Measurements from ENCODE around the gene PRCC.

Gene PRCC

DNA sequence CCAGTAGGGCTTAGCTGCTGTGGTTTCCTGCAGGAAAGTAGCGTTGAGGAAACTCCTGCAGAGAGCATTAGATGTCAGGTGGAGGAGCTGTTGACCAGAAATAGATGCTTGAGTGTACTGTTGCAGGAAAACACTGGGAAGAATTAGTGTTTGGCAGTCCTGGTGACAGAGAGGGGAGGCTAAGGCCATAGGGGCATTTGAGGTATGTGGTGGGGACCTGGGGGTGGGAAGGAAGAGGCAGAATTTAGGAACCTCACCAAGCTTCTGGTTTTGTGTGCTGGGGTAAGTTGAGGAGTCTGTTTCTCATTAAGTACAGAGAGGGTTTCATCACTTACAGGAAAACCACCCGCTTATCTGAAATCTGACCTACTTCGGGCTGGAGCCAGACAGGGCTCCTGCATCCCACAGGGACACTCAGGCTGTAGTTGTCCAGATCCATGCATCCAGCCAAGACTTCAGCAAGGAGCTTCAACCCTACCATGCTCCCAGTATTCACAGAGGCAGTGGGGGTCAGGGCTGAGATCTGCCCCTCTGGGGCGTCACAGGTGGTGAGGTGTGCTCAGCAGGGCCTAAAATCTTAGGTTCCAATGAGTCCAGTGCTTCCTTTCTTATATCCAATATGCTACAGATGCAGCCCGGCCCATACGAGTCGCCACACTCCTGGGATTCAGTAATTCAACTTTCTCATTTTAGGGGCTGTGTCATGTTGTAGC, 34.2 kb downstream of the PRCC start:
- DNase-seq, result no peak

DNA sequence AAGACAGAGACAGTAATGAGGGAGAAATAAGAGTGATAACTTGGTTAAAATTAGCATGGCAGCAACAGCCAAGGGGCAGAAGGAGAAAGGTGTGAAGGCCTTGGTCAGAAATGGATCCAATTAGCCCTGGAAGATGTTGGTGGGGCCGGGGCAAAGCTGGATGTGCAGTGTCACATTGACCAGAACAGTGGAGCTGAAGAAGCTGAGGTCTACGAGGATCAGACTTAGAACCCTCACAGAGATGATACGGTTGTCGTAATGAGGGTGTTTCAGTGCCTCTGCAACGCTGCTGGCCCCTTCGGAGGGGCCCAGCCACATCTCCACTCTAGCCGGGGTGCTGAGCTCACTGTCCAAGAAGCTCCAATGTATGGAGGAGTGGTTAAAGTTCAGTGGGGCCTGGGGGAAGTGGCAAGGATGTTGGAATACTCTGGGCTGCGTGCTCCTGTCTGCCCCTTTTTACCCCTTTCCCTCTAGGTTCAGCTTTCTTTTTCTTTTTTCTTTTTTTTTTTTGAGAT, 35.1 kb downstream of the PRCC start:
- DNase-seq, result no peak

DNA sequence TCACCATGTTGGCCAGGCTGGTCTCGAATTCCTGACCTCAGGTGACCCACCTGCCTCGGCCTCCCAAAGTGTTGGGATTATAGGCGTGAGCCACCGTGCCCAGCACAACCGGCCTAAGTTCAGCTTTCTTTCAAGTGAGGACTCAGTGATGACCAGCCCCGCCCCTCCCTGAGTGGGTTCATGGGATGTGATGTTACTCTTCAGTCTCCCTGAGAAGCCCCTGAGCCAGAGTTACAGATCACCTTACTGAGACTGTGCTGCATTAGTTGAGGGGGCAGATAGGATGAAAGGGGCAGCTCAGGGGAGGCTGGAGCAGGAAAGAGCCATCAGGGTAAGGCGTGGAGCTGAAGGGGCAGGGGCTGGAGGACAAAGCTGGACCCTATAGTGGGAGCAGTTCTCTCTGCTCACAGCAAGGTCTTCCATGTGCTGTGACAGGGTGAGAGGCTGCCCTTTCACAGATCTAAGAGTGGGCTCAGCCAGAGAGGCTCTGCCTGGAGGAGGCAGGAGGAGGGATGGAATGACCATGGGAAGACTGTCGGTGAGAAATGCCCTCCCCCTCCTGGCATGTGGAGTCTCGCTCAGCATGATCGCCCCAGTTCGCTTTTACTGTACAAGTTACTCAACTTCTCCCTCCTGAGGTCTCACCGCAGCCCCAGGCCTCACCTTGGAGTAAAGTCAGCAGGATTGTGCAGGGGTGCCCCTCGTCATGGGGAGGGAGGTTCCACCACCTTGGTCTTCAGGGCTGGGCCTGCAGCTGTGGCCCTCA, 35.9 kb downstream of the PRCC start:
- DNase-seq, result no peak

DNA sequence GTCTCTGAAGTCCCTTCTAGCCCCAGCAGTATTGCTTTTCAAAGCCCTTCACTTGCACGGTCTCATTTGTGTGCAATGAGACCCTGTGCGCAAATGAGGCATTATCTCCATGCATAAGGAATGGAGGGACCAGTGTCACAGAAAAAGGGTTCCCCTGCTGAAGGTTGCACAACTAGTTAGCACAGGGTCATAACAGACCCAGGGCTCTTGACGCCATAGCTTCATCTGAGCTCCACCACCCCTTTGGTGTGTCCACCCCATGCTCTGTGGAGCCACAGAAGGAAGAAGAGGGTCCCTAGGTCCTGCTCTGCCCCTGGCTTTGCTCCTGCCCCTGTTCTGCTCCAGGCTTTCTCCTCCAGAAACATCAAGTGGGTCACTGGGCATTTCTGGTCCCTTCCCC, 36.7 kb downstream of the PRCC start:
- DNase-seq, result no peak

DNA sequence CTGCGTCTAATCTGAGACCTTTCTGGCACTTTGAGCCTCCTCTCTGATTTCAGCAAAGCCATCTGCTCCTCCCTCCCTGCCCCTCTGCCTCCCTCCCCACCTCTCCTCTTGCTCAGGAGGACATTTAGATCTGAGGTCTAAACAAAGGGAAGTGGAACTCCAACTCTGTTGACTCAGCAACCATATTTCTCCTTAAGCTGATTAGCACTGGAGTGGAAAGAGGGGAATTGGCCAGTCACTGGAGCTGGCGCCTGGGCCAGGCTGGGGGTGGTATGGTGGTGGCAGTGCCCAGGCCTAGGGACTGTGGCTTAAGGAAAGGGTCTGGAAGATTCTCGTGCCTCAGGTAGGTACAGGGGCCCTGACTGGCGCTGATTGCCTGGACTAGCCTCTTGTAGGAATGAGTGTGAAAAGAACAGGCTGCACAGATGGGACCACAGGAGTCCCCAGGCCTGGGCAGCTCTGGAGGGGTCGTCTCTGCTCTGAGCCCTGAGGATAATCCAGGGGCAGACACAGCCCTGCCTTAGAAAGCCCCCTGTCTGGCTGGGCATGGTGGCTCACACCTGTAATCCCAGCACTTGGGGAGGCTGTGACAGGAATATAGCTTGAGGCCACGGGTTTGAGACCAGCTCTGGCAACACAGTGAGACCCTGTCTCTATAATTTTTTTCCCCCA, 37.4 kb downstream of the PRCC start:
- DNase-seq, result peak; percentile 33 to 85

DNA sequence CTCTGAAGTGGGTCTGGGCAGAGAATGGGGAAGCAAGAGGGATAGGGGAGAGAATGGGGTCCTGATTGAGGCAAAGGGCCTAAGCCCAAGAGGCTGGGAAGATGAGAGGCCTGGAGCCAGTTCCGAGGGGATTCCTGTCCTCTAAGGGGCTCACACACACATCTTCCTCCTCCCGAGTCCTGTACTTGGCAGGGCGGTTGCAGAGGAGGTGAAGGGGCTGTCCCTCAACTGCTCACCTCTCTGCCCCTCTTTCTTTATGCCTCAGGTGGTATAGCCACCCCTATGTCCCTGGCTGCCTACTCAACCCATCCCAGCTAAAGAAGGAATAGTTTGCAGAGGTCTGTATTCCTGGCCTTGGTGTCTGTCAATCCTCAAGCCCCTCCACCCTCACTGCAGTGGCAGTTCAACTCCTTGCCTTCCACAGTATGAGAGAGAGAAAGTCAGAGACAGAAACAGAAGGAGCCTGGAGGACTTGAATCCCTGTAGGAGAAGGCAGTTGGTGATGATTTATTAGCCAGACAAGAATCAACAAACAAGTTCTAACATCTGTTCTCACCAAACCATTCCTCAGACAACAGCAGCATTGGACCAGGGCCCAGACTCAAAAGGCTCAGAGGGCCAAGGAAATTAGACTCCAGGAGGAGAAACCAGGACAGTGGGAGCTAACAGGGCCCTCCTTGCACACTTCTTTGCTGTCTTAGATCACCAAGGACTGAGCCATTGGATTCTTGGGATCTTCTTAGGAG, 38.6 kb downstream of the PRCC start:
- peak; percentile 39 to 94 for DNase-seq

DNA sequence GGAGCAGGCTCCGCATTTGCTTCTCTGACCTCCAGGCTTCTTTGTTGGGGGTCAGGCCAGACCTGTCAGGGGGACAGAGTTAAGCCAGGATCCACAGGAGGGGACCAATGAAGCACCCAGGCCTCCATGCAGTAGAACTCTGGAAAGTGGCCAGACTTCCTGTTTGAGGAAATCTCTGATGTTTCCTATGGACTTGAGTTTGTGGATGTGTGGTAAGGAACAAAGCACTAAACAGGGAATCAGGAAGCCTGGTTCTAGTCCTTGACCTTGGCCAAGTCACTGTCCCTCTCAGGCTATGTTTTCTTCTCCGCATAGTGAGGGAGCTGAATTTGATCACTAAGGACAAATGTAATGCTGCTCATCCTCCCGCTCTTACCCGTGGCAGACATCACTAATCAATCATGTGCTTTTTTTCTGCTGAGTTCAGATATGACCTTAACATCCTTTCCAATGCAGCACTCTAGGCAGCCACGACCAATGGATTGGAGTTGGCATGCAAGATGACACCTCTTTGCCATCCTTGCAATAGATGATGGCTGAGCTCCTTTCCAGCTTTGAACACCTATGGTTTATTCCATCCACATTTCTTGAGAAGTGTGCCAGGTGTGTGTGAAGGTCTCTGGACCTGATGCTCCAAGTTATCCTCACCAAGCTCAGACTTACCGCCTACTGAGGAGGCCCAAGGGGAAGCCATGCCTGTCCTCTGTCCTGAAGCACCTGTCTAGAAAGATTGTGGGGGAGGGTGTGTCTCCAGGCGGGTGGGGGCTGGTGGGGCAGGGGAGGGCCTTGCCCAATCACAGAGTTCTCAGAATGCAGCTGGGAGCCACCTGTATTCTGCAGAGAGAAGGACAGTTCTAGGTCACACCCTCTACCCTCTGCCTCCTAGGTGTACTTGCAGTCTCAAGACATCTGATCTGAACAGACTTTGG, 39.4 kb downstream of the PRCC start:
- peak in 1 of 2 experiments; percentile 73 for DNase-seq

DNA sequence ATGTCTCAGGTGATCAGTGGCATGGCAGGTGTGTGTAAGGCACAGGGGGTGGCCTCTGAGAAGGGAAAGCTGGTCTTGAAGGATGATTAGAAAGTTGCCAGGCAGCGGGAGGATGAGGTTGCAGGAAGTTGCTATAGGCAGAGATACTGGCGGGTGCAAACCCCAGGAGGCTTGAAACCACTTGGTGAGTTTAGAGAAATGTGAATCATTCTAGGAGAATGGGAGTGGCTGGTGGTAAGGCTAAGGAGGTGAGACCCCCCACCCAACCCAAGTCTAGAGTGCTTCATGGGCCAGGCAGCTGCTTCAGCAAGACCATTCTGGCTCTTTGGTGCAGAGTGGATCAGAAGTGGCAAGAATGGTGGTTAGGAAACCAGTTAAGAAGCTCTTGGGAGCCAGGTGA, 40.3 kb downstream of the PRCC start:
- no peak for DNase-seq

DNA sequence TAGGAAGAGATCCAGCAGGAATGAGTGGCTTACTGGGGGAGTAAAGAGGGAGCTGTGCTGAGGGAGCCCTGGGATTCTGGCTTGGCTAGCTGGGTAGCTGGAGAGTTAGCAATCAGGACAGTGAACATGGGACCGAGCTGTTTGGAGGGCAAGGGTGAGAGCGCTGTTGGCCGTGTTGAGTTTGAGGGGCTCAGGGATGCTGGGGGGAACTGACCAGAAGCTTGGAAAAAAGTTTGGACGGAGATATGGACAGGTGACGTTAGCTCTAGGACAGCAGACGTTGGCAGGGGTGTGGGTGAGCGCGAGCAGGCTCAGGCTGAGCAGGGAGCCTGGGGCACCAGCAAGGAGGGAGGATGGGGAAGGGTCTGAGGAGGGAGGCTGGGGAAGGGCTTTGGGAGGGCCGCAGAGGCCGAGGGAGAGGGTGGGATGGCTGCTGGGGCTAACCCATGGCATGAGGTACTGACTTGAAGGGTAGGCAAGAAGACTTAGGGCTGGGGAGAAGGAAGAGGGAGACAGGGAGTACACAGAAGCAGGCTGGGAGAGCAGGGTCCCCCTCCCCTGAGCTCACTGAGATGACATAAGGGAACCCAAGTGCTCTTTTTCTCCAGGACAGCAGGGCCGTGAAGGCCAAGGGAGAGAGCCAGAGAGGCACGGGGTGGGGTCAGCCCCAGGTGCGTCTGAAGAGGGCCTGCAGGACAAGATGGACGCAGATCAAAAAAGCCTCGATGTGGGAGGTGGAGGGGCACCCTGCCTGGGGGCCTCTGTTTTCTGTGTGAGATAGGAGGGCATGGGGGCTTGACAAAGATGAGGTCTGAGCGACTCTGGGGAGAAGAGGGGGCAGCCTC, 41.1 kb downstream of the PRCC start:
- DNase-seq, result no peak

DNA sequence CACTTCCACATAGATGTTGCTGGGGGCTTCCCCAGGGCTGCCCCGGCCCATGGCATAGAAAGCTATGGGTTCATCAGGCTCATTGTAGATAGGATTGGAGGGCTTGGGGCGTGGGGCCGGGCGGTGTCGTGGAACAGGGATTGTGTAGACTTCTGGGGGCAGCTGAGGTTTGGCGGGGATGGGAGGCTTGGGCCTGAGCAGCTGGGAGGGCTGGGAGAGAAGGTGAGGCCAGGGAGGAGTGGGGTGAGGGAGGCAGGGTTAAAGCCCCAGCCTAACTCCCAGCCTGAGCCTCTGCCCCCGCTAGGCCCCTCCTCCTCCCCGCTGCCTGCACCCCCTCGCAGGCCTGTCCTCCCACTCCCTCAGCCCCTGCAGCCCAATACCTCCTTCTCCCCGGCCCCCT, 41.9 kb downstream of the PRCC start:
- DNase-seq, result no peak

DNA sequence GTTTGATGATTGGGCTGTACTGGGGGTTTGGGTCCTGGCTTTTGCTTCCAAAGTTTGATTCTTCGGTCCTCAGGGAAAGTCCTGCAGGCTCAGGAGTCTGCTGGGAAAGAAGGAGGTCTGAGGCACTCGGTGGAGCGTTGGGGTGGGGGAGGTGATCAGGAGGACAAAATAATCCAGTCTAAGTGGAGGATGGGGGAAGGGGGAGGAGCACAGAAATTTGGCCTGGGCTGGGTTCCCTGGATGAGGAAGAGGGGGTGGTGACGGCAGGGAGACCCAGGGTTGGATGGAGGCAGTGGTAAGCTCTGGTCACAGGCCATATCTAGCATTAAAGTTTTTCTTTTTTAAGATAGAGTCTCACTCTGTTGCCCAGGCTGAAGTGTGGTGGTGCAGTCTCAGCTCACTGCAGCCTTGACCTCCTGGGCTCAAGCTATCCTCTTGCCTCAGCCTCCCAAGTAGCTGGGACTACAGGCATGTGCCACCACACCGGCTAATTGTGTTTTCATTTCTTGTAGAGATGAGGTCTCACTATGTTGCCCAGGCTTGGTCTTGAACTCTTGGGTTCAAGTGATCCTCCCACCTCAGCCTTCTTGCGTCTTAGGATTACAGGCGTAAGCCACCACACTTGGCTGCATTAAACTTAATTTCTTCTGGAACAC, 42.5 kb downstream of the PRCC start:
- no peak for DNase-seq

DNA sequence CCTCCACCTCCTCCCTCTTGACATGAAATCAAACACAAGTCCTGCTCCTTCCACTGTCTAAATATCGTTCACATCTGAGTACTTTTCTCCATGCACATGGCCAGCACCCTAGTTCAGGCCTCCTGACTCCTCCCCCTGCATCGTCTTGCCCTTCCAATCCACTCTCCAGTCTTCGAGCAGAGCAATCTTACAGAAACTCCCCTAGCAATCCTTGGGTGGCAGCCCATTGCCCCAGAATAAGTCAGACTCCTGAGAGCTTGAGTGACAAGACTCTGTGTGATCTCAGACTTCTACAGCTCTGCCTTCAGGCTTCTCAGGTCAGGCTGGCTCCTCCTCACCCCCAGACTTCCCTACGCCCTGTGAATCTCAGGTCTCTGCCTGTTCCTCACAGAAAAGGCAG, 43.8 kb downstream of the PRCC start:
- no peak for DNase-seq

DNA sequence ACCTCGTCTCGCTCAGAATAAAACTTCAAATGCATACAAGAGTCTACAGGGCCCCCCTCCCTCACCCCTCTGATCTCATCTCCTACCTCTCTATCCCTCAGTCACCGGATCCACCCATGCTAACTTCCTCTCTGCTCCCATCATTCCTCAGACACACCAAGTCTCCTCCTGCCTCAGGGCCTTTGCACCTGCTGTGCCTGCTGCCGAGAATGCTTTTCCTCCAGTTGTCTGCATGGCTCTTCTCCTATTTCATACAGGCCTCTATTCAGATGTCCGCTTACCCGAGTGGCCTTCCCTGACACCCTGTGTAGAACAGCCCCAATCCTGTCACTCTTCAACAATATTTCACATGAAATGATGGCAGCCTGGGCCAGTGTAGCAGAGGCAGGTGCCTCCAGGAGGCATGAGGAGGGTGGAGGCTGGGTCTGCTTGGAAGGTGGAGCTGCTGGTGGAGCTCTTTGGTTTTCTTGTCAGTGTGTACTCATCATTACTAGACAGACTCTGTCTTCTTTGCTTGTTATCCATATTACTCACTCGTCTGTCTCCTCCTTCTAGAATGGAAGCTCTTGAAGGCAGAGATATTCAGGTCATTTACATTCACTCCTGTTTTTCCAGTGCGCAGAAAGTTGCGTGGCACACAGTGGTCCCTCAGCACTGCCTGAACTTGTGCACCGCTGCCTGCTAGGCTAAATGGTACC, 45.1 kb downstream of the PRCC start:
- DNase-seq, result no peak

DNA sequence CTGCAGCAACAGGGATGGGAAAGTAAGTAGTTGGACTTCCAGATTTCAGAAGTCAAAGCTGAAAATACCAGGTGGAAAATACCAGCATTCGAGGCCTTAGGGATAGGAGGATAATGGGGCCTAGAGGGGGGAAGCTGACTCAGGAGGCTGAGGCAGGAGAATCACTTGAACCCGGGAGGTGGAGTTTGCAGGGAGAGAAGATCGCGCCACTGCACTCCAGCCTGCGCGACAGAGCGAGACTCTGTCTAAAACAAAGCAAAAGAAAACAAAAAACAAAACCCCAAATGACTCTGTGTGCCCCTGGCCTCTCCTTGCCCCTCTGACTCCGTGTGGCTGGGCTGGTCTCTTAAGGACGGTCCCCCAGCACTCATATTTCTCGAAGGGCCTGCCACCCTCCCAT, 46.0 kb downstream of the PRCC start:
- no peak for DNase-seq

DNA sequence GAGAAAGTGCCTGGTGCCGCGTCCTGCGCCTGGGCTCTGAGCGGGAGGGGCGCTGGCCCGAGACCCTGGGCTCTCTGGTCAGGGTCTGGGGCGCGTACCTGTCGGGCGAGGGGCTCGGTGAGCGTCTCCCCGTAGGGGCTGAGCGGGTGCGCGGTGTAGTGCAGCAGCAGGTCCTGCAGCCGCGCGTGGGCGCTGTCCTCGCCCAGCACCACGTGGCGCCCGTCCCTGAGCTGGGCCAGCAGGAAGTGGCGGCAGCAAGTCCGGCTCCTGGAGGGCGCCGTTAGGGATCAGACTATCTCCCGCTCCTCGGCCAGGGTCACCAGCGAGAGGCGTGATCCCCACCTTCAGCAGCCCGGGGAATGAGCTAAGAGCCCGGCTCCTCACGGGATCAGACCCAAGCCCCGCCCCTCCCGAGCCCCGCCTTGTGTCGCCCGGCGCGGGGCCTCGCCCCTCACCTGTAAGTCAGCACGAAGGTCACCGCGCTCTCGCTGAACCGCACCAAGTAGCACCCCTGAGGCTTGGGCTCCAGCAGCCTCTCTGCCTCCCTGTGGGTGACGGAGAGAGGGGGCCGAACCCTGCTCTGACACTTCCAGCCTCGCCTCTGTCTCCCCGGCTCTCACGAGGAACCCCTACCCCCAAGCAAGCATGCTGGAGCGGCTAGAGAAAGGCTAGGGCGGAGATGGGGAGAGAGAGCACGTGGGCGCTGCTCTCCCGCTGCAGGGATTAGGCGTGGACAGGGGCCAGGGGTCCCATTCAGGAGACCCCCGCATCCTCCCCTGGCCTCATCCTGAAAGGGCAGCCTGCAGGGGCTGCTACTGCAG, 46.6 kb downstream of the PRCC start:
- no peak for DNase-seq

DNA sequence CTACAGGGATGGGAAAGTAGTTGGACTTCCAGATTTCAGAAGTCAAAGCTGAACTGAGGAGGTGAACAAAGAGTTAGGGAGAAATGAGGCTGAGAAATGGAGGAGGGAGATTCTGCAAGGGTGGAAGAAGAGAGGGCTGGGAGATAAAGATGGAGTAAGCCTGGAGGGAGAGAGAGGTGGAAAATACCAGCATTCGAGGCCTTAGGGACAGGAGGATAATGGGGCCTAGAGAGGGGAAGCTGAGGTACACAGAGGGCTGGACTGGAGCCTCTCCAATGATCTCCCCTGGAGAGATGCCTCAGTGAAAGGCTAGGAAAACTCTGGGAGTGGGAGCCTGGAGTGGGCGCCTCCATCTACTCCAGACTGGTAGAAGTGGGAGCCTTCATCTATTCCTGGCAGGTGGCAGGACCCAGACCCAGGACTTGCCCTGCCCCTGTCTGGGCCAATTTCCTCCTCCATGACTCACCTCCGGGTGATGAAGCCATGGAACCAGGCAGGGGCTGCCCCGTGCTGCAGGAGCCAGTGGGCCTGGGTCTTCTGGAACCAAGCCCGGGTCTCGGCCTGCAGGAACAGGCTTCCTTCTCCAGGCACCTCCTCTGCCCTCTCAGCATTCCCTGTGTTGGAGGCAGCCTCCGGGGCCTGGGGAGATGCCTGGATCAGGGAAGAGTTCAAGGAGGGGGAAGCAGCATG, 47.4 kb downstream of the PRCC start:
- no peak for DNase-seq

DNA sequence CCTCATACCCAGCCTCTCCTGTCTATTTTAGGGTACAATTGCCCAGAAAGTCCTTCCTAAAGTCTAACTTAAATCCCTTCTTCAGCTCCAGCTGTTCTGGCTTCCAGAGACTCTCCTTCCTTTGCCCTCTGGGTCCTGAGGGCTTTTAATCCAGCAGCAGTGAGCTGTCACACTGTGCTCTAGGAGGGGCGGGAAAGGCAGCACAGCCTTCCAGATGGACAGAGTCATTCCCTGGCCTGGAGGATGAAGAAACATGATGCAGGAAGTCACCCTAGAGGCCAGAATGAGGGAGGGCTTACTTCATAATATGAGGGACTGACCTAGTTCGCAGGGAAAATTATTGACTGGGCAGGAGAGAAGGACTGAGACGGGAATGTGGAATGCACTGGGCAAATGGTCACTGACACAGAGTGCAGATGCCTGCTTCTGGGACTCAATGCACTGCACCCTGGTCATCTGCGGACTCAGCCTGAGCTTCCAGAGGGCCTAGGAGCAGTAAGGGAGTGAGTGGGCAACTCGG, 48.0 kb downstream of the PRCC start:
- no peak for DNase-seq

DNA sequence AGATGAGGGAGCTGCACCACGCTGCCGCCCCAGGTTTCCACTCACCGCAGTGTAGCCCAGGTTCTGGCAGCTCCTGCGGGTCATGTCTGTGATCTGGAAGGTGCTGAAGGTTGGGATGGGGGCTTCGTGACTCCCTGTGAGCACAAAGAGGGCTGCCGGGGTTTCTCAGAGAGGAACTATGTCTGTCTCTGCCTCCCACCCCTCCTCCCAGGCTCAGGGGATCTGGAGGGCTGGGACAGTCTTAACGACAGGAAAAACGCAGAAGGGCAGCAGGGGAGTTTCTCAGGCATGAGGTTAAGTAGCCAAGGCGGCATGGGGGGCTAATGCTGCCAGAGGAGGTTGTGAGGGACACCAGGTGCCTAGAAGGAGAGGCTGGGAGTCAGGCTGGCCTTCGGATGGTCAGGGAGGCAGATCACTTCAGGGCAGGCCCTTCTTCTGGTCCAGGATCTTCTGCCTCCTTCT, 48.7 kb downstream of the PRCC start:
- DNase-seq, result no peak
